PC-3 (cell line): ENCODE results near the gene PODNL1. TPM values are rescaled to one million over a fixed set of nuclear protein-coding genes. Genes with fewer than 3 reads are reported as not detected.

Experiments used
- ATAC-seq: fragments of 200-7000 bp; cut with Tn5 transposase; 2 replicates; pipeline ENCODE4 v1.9.1; 2020; ENCODE audit warnings: mild to moderate bottlenecking, moderate library complexity
- BruUV-seq: library from RNA; stranded (reverse); fragments of 400-500 nt; replicated peaks from 2 replicates; lab custom pipeline; 2021; lab: Mats Ljungman, UMichigan
- CTCF ChIA-PET: fragments of 300-600 bp; sonication (Branson Sonifier 250); formaldehyde crosslinking; loops from one replicate; lab custom pipeline; 2022; ENCODE audit warnings: antibody characterized with exemption; lab: Charles Lee
- POLR2A ChIA-PET: fragments of 300-600 bp; sonication (Branson Sonifier 250); formaldehyde crosslinking; loops from one replicate; lab custom pipeline; 2022; ENCODE audit warnings: antibody characterized with exemption; ENCODE audit not compliant: unreplicated experiment; lab: Charles Lee
- DNase-seq: peaks from one replicate; pipeline ENCODE4 v3.0.0-alpha.2; 2015
- H2AFZ ChIP-seq: fragments of 300-600 bp; sonication (generic); 2 replicates; pipeline ENCODE4 v1.6.0; 2016; ENCODE audit warnings: antibody characterized with exemption, low read length
- H3F3A ChIP-seq: fragments of 300-600 bp; sonication (generic); one replicate; pipeline ENCODE4 v1.6.0; 2017; ENCODE audit warnings: antibody characterized with exemption, low read length, control low read depth, mild to moderate bottlenecking; ENCODE audit not compliant: unreplicated experiment
- H3K27ac ChIP-seq: fragments of 300-600 bp; sonication (generic); 2 replicates; pipeline ENCODE4 v1.5.1; 2016; ENCODE audit warnings: mild to moderate bottlenecking, low read length
- H3K27me3 ChIP-seq: fragments of 300-600 bp; sonication (generic); 2 replicates; pipeline ENCODE4 v1.6.1; 2016; ENCODE audit warnings: low read length, mixed read lengths
- H3K36me3 ChIP-seq: fragments of 300-600 bp; sonication (generic); 2 replicates; pipeline ENCODE4 v1.6.1; 2016; ENCODE audit warnings: low read depth, mixed run types, low read length, mixed read lengths
- H3K4me1 ChIP-seq: fragments of 300-600 bp; sonication (generic); 2 replicates; pipeline ENCODE4 v1.5.1; 2016; ENCODE audit warnings: low read length; ENCODE audit not compliant: insufficient read depth
- H3K4me2 ChIP-seq: fragments of 300-600 bp; sonication (generic); 2 replicates; pipeline ENCODE4 v1.6.0; 2016; ENCODE audit warnings: low read length
- H3K4me3 ChIP-seq: fragments of 300-600 bp; sonication (generic); 2 replicates; pipeline ENCODE4 v1.5.1; 2016; ENCODE audit warnings: mild to moderate bottlenecking, low read length, mixed read lengths
- H3K79me2 ChIP-seq: fragments of 300-600 bp; sonication (generic); 2 replicates; pipeline ENCODE4 v1.6.1; 2017; ENCODE audit warnings: low read length, mixed read lengths
- H3K9ac ChIP-seq: fragments of 300-600 bp; sonication (generic); 2 replicates; pipeline ENCODE4 v1.6.0; 2016; ENCODE audit warnings: mild to moderate bottlenecking, low read length
- H3K9me2 ChIP-seq: fragments of 300-600 bp; sonication (generic); replicated peaks from 2 replicates; pipeline ENCODE4 v1.6.1; 2016; ENCODE audit warnings: mixed run types, low read length, mixed read lengths
- H3K9me3 ChIP-seq: fragments of 300-600 bp; sonication (generic); 2 replicates; pipeline ENCODE4 v1.6.1; 2016; ENCODE audit warnings: low read length, mixed read lengths
- H4K20me1 ChIP-seq: fragments of 300-600 bp; sonication (generic); 2 replicates; pipeline ENCODE4 v1.6.1; 2016; ENCODE audit warnings: low read length, mixed read lengths
- CTCF ChIP-seq: fragments of 300-600 bp; sonication (generic); conservative IDR thresholded peaks from 2 replicates; pipeline ENCODE4 v1.5.1; 2017; ENCODE audit warnings: antibody characterized with exemption, low read depth, mild to moderate bottlenecking, low read length
- EZH2 ChIP-seq: fragments of 300-600 bp; sonication (generic); IDR thresholded peaks from one replicate; pipeline ENCODE4 v1.6.1; 2017; ENCODE audit warnings: antibody characterized with exemption, mild to moderate bottlenecking, low read length; ENCODE audit not compliant: unreplicated experiment
- EZH2phosphoT487 ChIP-seq: fragments of 300-600 bp; sonication (generic); IDR thresholded peaks from 2 replicates; pipeline ENCODE4 v1.6.1; 2018; ENCODE audit warnings: mild to moderate bottlenecking, antibody characterized with exemption, low read length, borderline replicate concordance
- intact Hi-C: fragments of 100-400 bp; cut with micrococcal nuclease; formaldehyde crosslinking; loops from 2 replicates; pipeline ENCODE4 v1.9.0; 2023
- total RNA-seq: library from RNA; depleted of rRNA; stranded (reverse); fragments of >200 nt; gene quantifications from 2 replicates; pipeline ENCODE4 v1.2.3, GENCODE V29; 2014; rRNA removed

PODNL1 gene
- total RNA-seq, 1 experiment from 2014 or later = not detected

GRCh38 chr19:13881692-13882418 lies 56.4 kb downstream of the PODNL1 start:
- POLR2A ChIA-PET = no interaction called here
- H3K27ac ChIP-seq = no peak overlapping the region

GRCh38 chr19:13881251-13881691 lies 56.9 kb downstream of the PODNL1 start:
- intact Hi-C loops = loop anchor here (2.0 kb wide), 3 partner anchors 26 to 152 kb away; partner anchors contain the start of genes BRME1, CC2D1A and DCAF15
- BruUV-seq = no TSS peak
- Histone ChIP-seq H3K9me3 (no peaks in the 10 kb centered on the region), H2AFZ (no peak overlapping the region), H3K9ac (no peak overlapping the region), H3K36me3 (no peaks in the 10 kb centered on the region), H3F3A (no peaks in the 10 kb centered on the region), H3K27ac (no peak overlapping the region), H3K4me1 (peaks cover 11% of the 10 kb centered on the region), H3K27me3 (no peaks in the 10 kb centered on the region), H3K79me2 (no peaks in the 10 kb centered on the region), H3K4me3 (no peak overlapping the region), H4K20me1 (no peaks in the 10 kb centered on the region), H3K9me2 (no peaks in the 10 kb centered on the region), H3K4me2 (no peak overlapping the region)
- no peak for DNase-seq
- ATAC-seq = no peak
- TF ChIP-seq EZH2phosphoT487 (no peak), CTCF (no peak), EZH2 (no peak)
- ChIA-PET POLR2A (no interaction called here), CTCF (no interaction called here)

More at GRCh38 chr19:13881692-13882418, 56.4 kb downstream of the PODNL1 start:
- Histone ChIP-seq H3K36me3 (no peaks in the 10 kb centered on the region), H3K79me2 (no peaks in the 10 kb centered on the region), H2AFZ (no peak overlapping the region), H3K4me2 (no peak overlapping the region), H3K4me1 (peaks cover 11% of the 10 kb centered on the region), H3K4me3 (no peak overlapping the region), H3K27me3 (no peaks in the 10 kb centered on the region), H3K9me2 (no peaks in the 10 kb centered on the region), H3K9ac (no peak overlapping the region), H4K20me1 (no peaks in the 10 kb centered on the region), H3K9me3 (no peaks in the 10 kb centered on the region), H3F3A (no peaks in the 10 kb centered on the region)
- no peak for ATAC-seq
- BruUV-seq = no TSS peak
- CTCF ChIA-PET = interaction anchor here (0.6 kb wide), 1 partner anchor 42 kb away, joined by 3 read pairs; no protein-coding TSS in a partner anchor
- intact Hi-C loops = loop anchor here (2.0 kb wide), 3 partner anchors 25 to 151 kb away; partner anchors contain the start of genes BRME1, CC2D1A and DCAF15
- TF ChIP-seq EZH2 (no peak), CTCF (no peak), EZH2phosphoT487 (no peak)
- DNase-seq = no peak

Other genes with a start within 250 kb of the PODNL1 start
- 85.2 and 140 TPM in 2 replicates for gene MRI1, start 173.9 kb downstream of the PODNL1 start, total RNA-seq
- gene C19orf53, start 164.0 kb downstream of the PODNL1 start, total RNA-seq = 341 and 392 TPM in 2 replicates
- 8.0 and 11.4 TPM in 2 replicates for gene ZSWIM4, start 143.0 kb downstream of the PODNL1 start, total RNA-seq
- 1.7 TPM in 1 of 2 replicates, not detected in the other for gene NANOS3, start 61.3 kb downstream of the PODNL1 start, total RNA-seq
- 5.4 and 6.0 TPM in 2 replicates for gene BRME1, start 32.3 kb downstream of the PODNL1 start, total RNA-seq
- gene CC2D1A, start 32.2 kb downstream of the PODNL1 start, total RNA-seq = 67.7 and 102 TPM in 2 replicates
- gene DCAF15, start 14.1 kb upstream of the PODNL1 start, total RNA-seq = 50.8 and 85.2 TPM in 2 replicates
- 7.5 and 9.2 TPM in 2 replicates for gene RFX1, start 67.9 kb upstream of the PODNL1 start, total RNA-seq
- not detected in 2 replicates for gene RLN3, start 89.7 kb upstream of the PODNL1 start, total RNA-seq
- 14.2 and 14.7 TPM in 2 replicates for gene IL27RA, start 93.3 kb upstream of the PODNL1 start, total RNA-seq
- gene PALM3, start 123.7 kb upstream of the PODNL1 start, total RNA-seq = 2.3 and 4.8 TPM in 2 replicates
- 6.1 and 7.8 TPM in 2 replicates for gene MISP3, start 134.4 kb upstream of the PODNL1 start, total RNA-seq
- not detected in 2 replicates for gene C19orf67, start 147.4 kb upstream of the PODNL1 start, total RNA-seq
- 62.2 and 90.5 TPM in 2 replicates for gene SAMD1, start 152.3 kb upstream of the PODNL1 start, total RNA-seq
- 50.2 and 72.9 TPM in 2 replicates for gene PRKACA, start 179.3 kb upstream of the PODNL1 start, total RNA-seq
- 71.2 and 84.7 TPM in 2 replicates for gene ASF1B, start 198.2 kb upstream of the PODNL1 start, total RNA-seq